ENCODE results near the gene TKT.

- no peak for TF ChIP-seq CTCF (IDR thresholded peaks at IDR 0.05)
- no peak for TF ChIP-seq POLR2A (IDR thresholded peaks at IDR 0.05)
Observed at GRCh38 chr3:53218131-53218530, 37.7 kb downstream of the TKT start.

All from testis (tissue), 2 donors.